GM10266 (cell line): ENCODE measurements around the gene BANF2.

Experiments used
- DNase-seq: peaks from one replicate; pipeline ENCODE4 v3.0.0; 2012; ENCODE audit errors: extremely low spot score
- CTCF ChIP-seq: IDR thresholded peaks from 2 replicates; pipeline ENCODE4 v1.5.1; 2012; ENCODE audit warnings: mild to moderate bottlenecking, low read depth; ENCODE audit not compliant: control insufficient read depth, insufficient read depth; ENCODE audit errors: missing control alignments

Gene BANF2

DNA sequence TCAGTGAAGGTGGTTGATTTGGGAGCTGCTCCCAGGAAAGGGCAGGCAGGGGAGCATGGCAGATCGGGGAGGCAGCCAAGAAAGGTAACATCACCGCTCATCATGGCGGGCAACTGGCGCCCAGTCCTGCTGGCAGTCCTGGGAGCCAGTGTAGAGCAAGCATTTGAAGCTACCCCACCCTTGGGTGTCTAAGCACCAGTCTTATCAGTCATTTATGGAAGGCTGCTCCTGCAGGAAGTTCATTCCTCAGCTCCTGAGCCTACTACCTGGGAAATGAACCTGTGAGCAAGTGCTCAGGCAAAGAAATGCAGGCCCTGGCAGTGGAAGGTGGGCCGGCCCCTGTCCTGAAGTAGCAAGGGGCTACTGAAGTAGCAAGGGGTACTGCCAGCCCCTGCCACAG is 41.5 kb downstream of the BANF2 start:
- no peak for TF ChIP-seq CTCF
- DNase-seq = no peak

DNA sequence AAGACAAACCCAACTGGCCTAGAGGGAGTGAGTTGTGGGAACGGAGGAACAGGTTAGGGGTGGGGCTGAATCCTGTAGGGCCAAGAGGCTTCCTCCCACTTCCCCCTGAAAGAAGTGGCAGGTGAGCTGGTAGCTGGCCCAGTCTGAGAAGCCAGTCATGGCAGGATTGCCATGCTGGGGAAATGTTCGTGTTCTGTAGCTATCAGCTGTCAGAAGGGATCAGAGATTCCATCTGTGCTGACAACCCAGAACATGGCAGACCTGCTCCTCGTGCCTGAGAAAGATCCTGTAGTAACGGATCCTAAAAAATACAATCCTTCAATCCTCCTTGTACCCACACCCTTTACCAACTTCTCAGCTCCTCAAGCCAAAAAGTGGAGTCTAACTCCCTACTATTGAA is 43.0 kb downstream of the BANF2 start:
- TF ChIP-seq CTCF = no peak
- DNase-seq = no peak

DNA sequence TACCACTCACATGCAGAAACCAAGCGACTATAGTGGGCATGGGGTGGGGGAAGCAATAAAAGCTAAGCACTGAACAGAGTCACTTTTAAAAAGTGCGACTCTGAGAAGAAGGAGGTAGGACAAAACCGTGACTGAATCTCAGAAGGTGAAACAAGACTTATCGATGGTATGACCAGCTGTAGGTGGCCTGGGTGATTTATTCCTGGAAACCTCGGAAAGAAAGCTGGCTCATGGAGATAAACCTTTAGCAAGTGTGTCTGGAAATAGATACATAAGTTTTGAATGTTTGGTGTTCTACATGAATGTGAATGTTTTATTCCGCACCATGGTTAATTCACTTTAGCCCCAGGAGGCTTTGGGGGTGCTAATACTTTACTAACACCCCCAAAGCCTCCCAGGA is 43.9 kb downstream of the BANF2 start:
- no peak for TF ChIP-seq CTCF
- no peak for DNase-seq

GRCh38 chr20:17747431-17747846 is 47.7 kb downstream of the BANF2 start:
- no peak for TF ChIP-seq CTCF
- no peak for DNase-seq

DNA sequence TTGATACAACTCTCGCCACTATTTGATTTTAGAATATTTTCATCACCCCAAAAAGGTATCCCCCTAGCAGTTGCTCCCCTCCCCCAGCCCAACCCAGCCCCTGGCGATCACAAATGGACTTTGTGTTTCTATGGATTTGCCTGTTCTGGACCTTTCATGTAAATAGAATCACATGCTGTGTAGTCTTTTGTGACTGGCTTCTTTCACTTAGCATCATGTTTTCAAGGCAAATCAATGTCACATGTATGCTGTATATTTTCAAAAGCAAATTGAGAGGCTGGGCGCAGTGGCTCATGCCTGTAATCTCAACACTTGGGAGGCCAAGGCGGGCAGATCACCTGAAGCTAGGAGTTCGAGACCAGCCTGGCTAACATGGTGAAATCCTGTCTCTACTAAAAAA is 48.5 kb downstream of the BANF2 start:
- no peak for TF ChIP-seq CTCF
- DNase-seq = no peak

- no peak for DNase-seq
- no peak for TF ChIP-seq CTCF
Observed at GRCh38 chr20:17749626-17749977, 49.8 kb downstream of the BANF2 start.

DNA sequence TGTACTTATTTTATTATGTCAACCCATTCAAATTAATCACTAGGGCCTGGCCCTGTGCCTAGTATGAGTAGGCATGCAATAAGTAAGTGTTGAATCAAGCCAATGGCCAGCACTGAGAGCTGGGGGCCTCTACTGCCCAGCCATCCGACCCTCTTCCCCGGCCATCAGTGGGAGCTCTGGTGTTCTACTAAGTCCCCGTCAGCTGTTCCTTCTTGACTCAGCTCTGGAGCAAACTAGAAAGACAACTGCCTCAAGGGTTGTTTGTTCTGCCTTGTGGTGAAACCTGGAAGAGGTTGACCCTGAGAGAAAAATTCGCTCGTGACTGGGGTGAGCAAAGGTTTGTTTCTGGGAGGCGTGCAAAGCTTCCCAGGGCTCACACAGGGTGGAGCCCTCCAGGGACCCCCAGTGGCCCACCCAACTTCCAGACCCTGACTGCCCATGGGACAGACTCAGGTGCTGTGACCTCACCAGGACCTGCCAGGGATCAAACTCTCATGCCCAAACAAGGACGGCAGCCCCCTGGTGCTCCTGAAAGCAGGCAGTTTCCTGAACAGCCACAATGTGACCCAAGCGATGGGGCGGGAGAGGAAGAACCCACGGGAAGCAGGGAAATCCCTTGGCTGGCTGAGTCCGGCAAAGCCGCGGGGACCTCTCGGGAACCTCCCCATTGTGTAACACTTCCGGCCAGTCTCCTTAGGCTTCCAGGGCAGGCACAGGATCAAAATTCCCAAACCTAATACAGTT is 50.4 kb downstream of the BANF2 start:
- TF ChIP-seq CTCF = no peak
- DNase-seq = no peak
